Right ventricle myocardium superior (tissue), 1 donor: ENCODE measurements around the gene NUTM2F. TPM values are rescaled to one million over a fixed set of nuclear protein-coding genes. Genes with fewer than 3 reads are reported as not detected.
"Not testable (repeated sequence)": the region's sequence is repeated elsewhere in the genome, so short reads cannot be mapped to it uniquely, and the experiment has no call there.

Experiments
- ATAC-seq: fragments of 200-7000 bp; cut with Tn5 transposase; one replicate; pipeline ENCODE4 v1.9.1; 2020; ENCODE audit warnings: mild to moderate bottlenecking; ENCODE audit not compliant: poor library complexity
- DNase-seq: peaks from one replicate; pipeline ENCODE4 v3.0.0-alpha.2; 2020
- intact Hi-C: fragments of 100-400 bp; cut with DNase I; formaldehyde crosslinking; loops from one replicate; pipeline ENCODE4 v1.11.2; 2022
- total RNA-seq: library from RNA; stranded (reverse); fragmentation: NEBNext Ultra II Directional; extraction: Animal tissue kit (Norgen Biotek cat#: 25700); gene quantifications from one replicate; pipeline ENCODE4 v1.2.1, GENCODE V29; 2021
- donor health status: DM: no; HTN: yes; CAD: no; lungs with severe emphysema.

Gene NUTM2F
- total RNA-seq, 1 donor from 2014 or later: not detected

DNA sequence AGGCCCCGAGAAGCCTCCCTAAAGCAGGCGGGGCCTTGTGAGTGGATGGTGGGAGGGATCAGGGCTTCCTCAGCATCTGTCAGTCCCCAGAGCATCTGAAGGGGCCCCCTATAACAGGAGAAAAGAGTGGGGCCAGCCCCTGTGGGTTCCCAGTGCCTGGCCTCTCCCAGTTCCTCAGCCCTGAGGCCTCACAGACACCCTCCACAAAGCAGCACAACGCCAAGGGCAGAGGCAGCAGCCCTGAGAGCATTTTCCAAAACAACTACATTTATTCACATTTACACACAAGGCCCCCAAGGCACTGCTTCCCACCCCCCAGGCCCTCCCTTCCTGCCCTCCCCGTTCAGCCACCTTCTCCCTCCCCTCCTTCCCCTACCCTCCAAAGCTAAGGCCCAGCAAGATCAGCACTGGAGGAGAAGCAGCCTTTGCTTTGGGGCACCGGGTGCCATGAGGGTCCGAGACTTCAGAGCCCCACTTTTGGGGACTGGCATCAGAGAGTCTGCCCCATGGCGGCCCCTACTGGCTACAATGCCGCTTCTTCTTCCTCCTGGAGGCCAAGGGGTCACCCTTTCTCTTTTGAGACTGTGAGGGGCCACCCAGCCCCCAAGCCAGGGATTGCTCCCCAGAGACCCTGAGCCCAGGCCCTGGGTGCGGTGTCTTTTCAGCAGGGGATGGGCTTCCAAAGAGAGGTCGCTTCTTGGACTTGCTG, 10.3 kb downstream of the NUTM2F start:
- intact Hi-C loops: not testable (repeated sequence)

GRCh38 chr9:94316236-94316635, 12.2 kb downstream of the NUTM2F start:
- ATAC-seq, intact Hi-C loops, DNase-seq: not testable (repeated sequence)

More for the DNA sequence above, 10.3 kb downstream of the NUTM2F start:
- not testable (repeated sequence) for ATAC-seq, DNase-seq

DNA sequence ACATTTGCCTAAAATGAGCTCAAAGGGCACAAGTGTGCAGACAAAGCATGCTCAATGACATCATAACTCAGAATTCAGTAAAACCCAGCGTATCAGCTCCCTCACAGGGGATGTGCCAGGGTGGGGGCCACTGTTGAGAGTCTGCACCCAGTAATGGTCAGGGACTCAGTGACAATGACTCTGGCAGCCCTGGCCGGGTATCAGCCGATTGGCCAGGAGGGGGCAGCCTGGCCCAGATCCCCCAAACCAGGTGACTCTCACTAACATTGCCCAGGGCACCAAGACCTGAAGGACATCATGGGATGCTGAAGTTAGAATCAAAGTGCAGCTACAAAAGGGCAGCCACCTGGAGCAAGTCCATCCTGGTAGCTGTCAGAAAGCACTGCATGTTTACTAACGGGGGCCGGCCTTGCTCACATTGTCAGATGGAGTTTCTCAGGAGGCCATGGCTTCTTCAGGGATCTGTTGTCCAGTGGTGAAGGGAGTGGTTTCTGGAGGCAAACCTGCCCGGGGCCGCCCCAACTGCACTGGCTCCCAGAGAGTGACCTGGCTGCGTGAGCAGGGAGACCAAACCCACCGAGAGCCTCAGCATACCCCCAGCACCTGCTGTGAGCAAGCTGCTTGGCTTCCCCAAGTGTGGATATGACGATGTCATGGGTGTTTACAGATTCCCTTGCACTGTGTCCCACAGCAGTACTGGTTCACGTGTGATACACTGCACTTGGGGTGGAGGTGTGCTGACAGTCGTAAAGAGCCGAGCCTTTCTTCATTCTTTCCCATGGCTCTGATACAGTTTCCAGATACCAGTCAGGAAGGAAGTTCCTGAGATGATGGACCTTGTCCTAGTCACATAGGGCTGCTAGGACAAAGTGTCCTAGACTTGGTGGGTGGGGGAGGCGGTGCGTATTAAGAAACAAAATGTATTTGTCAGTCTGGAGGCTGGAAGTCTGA, 13.1 kb downstream of the NUTM2F start:
- intact Hi-C loops, DNase-seq: not testable (repeated sequence)
- ATAC-seq: peak; percentile 38

GRCh38 chr9:94303321-94303720, 25.1 kb downstream of the NUTM2F start:
- intact Hi-C loops: no loop called here
- no peak for DNase-seq

DNA sequence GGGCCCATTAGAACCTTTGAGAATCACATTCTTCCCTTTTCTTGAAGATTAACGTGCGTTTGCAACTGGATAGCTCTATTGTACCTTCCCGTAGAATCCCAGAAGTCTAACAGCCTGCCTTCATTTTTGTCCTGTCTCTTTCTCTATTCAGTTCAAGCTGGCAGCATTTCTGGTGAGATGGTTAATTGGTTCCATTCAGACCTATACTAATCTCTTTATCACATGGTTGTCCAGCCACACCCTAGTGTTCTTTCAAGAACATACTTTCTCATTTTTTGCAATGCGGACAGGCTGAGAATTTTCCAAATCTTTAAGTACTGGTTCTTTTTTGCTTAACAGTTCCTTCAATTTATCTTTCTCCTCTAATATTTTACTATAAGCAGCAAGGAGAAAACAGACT, 26.0 kb downstream of the NUTM2F start:
- ATAC-seq (no peak), DNase-seq (no peak)
- intact Hi-C loops: no loop called here

More at GRCh38 chr9:94303321-94303720, 25.1 kb downstream of the NUTM2F start:
- ATAC-seq: no peak

GRCh38 chr9:94301583-94301982, 26.9 kb downstream of the NUTM2F start:
- ATAC-seq (no peak), DNase-seq (no peak)
- intact Hi-C loops: no loop called here

DNA sequence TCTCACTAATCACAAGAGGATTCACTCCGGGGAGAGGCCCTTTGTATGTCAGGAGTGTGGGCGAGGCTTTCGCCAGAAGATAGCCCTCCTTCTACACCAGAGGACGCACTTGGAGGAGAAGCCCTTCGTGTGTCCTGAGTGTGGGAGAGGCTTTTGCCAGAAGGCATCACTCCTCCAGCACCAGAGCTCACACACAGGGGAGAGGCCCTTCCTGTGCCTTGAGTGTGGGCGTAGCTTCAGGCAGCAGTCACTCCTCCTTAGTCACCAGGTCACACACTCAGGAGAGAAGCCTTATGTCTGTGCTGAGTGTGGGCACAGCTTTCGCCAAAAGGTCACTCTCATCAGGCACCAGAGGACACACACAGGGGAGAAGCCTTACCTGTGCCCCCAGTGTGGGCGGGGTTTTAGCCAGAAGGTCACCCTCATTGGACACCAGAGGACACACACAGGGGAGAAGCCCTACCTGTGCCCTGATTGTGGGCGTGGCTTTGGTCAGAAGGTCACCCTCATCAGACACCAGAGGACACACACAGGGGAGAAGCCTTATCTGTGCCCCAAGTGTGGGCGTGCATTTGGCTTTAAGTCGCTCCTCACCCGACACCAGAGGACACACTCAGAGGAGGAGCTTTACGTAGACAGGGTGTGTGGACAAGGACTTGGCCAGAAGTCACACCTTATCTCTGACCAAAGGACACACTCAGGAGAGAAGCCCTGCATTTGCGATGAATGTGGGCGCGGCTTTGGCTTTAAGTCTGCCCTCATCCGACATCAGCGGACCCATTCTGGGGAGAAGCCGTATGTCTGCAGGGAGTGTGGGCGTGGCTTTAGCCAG, 27.8 kb downstream of the NUTM2F start:
- ATAC-seq: no peak
- intact Hi-C loops: no loop called here
- DNase-seq: no peak

- intact Hi-C loops: no loop called here
- DNase-seq (no peak), ATAC-seq (no peak)
These were observed 29.4 kb downstream of the NUTM2F start for GRCh38 chr9:94298949-94299599.

DNA sequence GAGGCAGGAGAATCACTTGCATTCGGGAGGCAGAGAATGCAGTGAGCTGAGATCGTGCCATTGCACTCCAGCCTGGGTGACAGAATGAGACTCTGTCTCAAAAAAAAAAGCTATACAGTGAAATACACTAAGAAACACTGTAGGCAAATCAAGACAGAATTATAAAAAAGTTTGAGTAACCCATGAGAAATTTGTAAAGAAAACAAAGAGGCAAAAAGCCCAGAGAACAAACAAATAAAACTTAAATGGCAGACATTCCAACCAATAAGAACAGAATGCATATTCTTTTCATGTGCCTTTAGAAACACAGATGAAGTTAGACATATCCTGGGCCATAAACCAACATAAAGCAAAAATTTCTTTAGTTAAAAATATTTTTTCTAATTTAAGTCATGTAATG, 38.8 kb downstream of the NUTM2F start:
- ATAC-seq (no peak), DNase-seq (no peak)
- intact Hi-C loops: no loop called here

DNA sequence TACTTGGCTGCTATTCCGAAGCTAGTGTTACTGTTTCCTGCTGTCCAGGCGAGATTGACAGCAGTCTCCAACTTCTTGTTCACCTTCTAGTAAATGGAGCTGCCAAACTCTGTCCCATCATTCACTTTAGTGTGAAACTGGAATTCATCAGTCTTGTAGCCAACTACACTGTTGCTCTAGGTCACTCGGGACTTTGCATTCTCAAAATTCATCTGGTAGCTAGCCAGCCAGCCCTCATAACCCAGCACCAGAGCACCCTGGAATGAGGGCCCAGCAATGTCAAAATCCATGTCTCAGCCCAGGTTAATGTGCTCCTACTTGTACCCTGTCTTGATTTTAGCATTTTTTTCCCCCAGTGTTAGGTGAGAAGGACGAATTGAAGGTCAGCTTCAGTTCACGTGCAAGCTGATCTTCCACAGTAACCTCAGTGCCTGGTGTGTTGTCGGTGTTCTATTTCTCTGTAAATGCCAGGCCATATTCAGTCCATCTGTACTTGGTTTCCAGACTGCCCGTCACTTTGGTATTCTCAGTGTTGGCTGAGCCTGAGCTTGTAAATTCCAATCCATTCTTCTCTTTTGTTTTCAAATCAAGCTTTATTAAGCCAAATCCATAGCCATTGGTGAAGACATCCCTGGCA, 40.4 kb downstream of the NUTM2F start:
- DNase-seq (no peak), ATAC-seq (peak; percentile 93)
- intact Hi-C loops: no loop called here

- ATAC-seq: no peak
- no peak for DNase-seq
- intact Hi-C loops: no loop called here
These were observed 42.3 kb downstream of the NUTM2F start for GRCh38 chr9:94286116-94286515.

DNA sequence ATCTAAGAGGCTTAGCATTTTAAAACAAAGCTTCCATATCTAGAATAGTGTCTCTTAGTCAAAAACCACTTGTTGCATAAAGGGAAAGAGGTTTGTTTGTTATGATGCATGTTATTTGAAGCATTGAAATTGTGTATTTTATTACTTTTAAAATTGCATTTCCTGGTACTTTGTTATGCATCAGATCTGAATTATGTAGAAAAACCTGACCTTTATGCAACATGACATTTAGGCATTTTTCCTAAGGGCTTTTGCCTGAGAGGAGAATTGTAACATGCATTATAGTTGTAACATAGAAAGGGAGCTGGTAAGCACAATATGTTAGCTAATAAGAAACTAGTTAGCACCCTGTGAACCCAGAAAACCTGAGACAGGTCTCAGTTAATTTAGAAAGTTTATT, 47.3 kb downstream of the NUTM2F start:
- no peak for DNase-seq
- no peak for ATAC-seq
- intact Hi-C loops: no loop called here

DNA sequence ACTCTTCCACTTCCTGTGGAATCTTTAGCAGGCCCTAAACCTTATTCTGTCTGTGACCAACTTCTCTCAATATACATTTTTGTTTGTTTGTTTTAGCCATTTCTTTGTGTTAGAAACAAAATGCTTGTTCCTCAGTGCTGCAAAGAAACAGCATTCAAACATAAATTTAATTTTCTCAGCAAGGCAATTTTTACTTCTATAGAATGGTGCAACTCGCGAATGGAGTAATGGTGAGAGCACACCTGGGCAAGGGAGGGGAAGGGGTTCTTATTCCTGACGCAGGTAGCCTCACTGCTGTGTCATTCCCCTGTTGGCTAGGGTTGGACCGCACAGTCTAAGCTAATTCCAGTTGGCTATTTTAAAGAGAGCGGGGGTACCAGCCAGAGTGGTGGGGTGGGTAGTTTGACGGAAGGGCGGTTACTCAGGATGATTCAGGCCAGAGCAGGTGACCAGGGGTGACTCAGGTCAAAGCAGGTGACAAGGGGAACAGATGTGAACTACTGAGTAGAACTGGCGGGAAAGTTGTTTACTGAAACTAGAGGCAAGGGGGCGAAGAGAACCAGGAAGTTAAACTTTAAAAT, 47.9 kb downstream of the NUTM2F start:
- DNase-seq (no peak), ATAC-seq (no peak)
- intact Hi-C loops: no loop called here

DNA sequence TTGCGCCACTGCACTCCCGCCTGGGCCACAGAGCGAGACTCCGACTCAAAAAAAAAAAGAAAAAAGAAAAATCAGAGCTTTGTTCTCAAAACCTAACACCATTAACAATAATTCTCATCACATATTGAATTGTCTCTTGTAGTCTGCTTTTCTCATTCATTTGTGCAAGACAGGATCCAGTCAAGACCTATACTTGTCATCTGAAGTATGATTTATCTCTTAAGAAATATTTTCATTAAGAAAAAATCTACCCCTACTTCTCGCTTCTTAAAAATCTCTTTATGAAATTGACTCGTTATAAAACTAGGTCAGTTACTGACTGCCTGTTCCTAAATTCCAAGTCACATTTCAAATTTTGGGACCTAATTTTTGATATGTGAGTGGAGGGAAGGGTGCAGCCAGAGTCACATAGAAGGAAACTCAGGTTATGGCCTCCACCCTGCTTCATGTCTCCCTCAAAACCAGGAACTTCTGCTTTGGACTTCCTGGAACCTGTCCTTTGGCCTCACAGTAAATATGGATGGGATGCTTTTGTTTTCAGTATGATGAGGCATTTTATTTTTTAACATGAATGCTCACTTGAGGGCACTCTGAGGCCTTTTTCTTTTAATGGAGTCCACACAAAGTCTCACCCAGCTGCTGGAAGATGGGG, 50.4 kb downstream of the NUTM2F start:
- intact Hi-C loops: no loop called here
- ATAC-seq (no peak), DNase-seq (no peak)

DNA sequence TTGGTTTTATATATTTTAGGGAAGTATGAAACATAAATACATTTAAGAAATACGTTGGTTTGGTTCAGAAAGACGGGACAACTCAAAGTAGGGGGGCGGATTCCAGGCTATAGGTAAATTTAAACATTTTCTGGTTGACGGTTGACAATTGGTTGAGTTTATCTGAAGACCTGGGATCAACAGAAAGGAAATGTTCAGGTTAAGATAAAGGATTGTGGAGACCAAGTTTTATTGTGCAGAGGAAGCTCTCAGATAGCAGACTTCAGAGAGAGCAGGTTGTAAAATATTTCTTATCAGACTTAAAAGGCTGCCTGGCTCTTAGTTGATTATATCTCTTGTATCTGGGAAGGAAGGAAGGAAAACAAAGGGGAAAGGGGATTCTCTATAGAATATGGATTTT, 51.4 kb downstream of the NUTM2F start:
- not testable (repeated sequence) for DNase-seq, ATAC-seq

GRCh38 chr9:94270009-94270408, 58.4 kb downstream of the NUTM2F start:
- intact Hi-C loops: no loop called here
- ATAC-seq: no peak
- DNase-seq: no peak

More for the DNA sequence above, 51.4 kb downstream of the NUTM2F start:
- intact Hi-C loops: not testable (repeated sequence)

- intact Hi-C loops: loop anchor here (10.0 kb wide), 1 partner anchor 336 kb away; no protein-coding TSS in a partner anchor
- ATAC-seq: peak; percentile 57
- DNase-seq: no peak
These were observed 59.2 kb downstream of the NUTM2F start for GRCh38 chr9:94269264-94269663.
